ENCODE measurements around the gene ZSWIM7.
"Not testable (repeated sequence)": the region's sequence is repeated elsewhere in the genome, so short reads cannot be mapped to it uniquely, and the experiment has no call there.

The ZSWIM7 gene

GRCh38 chr17:15998031-15998562 lies 1.4 kb downstream of the ZSWIM7 start:
- TF ChIP-seq MYC (IDR thresholded peaks at IDR 0.05; ENCODE audit: low read depth, low read length) (no peak), CTCF (IDR thresholded peaks at IDR 0.05; ENCODE audit: low read depth, low read length) (no peak)
- no peak for DNase-seq (ENCODE audit: low read depth)
- no peak overlapping the region for H3K4me3 ChIP-seq (ENCODE audit: low read depth, low read length)

GRCh38 chr17:15996322-15996721 lies 3.2 kb downstream of the ZSWIM7 start:
- no peak for TF ChIP-seq MAX (IDR thresholded peaks at IDR 0.05; ENCODE audit: low read depth, low read length)
- TF ChIP-seq POLR2A (IDR thresholded peaks at IDR 0.05; ENCODE audit: extremely low read depth, insufficient read length), result no peak
- no peak for TF ChIP-seq CTCF (IDR thresholded peaks at IDR 0.05; ENCODE audit: low read depth, low read length)
- no peak for TF ChIP-seq MYC (IDR thresholded peaks at IDR 0.05; ENCODE audit: low read depth, low read length)
- H3K4me3 ChIP-seq (ENCODE audit: low read depth, low read length), result no peak overlapping the region
- DNase-seq (ENCODE audit: low read depth), result peak; percentile 20

DNA sequence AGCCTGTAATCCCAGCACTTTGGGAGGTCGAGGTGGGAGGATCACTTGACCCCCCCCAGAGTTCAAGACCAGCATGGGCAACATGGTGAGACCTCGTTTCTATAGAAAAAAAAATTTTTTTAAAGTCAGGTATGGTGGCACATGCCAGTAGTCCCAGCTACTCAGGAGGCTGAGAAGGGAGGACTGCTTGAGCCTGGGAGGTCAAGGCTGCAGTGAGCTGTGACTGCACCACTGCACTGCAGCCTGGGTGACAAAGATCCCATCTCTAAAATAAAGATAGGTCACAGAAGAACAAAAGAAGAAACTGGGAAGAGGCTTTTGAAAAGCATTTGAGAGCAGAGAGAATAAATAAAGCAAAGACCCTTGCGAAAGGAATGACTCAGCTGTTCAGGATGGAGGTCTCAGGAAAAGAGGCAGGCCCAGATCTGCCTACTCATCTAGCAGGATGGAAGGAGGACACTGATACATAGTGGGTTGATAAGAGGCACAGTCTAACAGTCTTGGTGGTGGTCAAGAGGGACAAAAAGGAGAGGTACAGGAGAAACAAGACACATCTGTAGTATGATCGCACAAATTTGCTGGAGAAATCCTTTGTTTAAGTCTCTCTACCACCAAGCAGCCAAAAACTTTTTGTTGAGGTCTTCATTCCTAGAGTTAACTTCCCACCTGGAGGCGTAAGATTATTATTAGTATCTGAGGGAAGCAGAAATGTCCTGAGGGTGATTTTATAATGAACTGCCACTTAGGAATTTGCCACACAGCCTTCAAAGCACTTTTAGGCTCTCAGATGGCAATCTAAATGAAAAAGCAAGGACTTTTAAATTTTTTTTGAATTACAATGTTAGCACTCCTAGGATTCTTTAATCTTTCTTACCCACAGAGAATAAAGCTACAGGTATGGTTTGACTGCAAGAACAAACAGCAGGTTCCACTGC lies 17.6 kb downstream of the ZSWIM7 start:
- no peak for TF ChIP-seq CTCF (IDR thresholded peaks at IDR 0.05; ENCODE audit: low read depth, low read length)
- no peak for TF ChIP-seq POLR2A (IDR thresholded peaks at IDR 0.05; ENCODE audit: extremely low read depth, insufficient read length)
- TF ChIP-seq MAX (IDR thresholded peaks at IDR 0.05; ENCODE audit: low read depth, low read length), result no peak
- no peak for TF ChIP-seq MYC (IDR thresholded peaks at IDR 0.05; ENCODE audit: low read depth, low read length)
- peak; percentile 84 for DNase-seq (ENCODE audit: low read depth)

GRCh38 chr17:15981208-15981607 lies 18.3 kb downstream of the ZSWIM7 start:
- no peak for TF ChIP-seq MAX (IDR thresholded peaks at IDR 0.05; ENCODE audit: low read depth, low read length)
- no peak for TF ChIP-seq CTCF (IDR thresholded peaks at IDR 0.05; ENCODE audit: low read depth, low read length)
- no peak for TF ChIP-seq MYC (IDR thresholded peaks at IDR 0.05; ENCODE audit: low read depth, low read length)
- TF ChIP-seq POLR2A (IDR thresholded peaks at IDR 0.05; ENCODE audit: extremely low read depth, insufficient read length), result no peak
- no peak overlapping the region for H3K4me3 ChIP-seq (ENCODE audit: low read depth, low read length)
- peak; percentile 66 for DNase-seq (ENCODE audit: low read depth)

More for the DNA sequence above, 17.6 kb downstream of the ZSWIM7 start:
- no peak overlapping the region for H3K4me3 ChIP-seq (ENCODE audit: low read depth, low read length)

GRCh38 chr17:15979013-15979412 lies 20.5 kb downstream of the ZSWIM7 start:
- not testable (repeated sequence) for DNase-seq (ENCODE audit: low read depth); H3K4me3 ChIP-seq (ENCODE audit: low read depth, low read length)

DNA sequence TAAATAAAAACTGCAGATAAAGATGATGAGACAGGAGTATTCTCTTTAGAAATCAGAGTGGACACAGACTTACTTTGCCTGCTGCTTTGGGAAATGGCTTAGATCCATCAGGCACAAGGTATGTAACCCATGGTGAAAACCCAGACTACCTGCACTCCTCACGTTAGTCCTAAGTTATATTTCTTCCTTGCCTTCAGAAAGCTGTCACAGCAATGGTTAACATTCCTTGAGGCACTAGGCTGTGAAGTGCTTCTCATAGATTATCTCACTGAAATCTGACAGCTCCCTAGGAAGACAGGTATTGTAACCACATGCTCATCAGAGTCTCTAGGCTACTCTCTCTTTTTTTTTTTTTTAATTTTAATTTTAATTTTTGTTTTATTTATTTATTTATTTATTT lies 20.9 kb downstream of the ZSWIM7 start:
- TF ChIP-seq MAX (IDR thresholded peaks at IDR 0.05; ENCODE audit: low read depth, low read length) (no peak), CTCF (IDR thresholded peaks at IDR 0.05; ENCODE audit: low read depth, low read length) (no peak), POLR2A (IDR thresholded peaks at IDR 0.05; ENCODE audit: extremely low read depth, insufficient read length) (no peak), MYC (IDR thresholded peaks at IDR 0.05; ENCODE audit: low read depth, low read length) (no peak)
- no peak for DNase-seq (ENCODE audit: low read depth)
- H3K4me3 ChIP-seq (ENCODE audit: low read depth, low read length), result no peak overlapping the region

Measured in NB4 (cell line).